ENCODE measurements around the gene BCL7C.
"Not testable (repeated sequence)": the region's sequence is repeated elsewhere in the genome, so short reads cannot be mapped to it uniquely, and the experiment has no call there.

Gene BCL7C

DNA sequence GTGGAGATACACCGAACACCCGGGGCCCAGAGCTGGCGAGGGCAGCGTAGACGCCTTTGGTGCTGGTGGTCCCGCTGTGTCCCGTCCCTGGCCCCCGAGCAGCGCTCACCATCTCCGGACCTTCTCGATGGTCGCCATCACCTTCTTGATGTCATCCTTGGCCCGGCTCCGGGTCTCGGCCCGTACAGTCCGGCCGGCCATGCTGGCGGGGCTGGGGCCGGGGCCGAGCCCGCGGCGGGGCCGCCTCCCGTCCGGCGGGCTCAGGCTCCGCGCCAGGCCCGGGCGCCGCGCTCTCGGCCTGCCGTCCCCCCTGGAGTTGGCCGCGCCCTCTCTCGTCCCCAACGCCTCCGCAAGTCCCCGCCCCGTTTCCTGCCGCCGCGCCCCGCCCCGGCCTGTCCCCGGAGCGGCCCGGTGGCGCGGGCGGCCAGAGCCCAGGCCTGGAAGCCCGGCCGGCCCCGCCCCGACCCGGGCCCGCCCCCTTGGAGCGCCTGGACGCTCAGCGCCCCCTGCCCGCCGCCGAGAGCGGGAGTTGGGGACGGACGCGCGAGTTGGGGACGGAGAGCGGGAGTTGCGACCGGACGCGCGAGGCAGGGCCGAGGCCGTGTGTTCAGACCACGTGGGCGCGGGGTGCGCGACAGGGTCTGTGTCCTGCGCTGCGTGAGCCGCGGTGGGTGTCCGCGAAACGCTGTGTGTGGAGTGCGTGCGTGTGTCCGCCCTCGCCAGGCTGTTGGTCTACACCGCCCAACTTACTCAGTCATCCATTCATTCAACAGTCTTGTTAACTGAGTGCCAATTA lies at the start of gene BCL7C:
Gene BCL7C (minus strand): TSS at position 334 of the 796 bp plus-strand sequence. CDS start 133 bp downstream, at position 201.
- DNase-seq (ENCODE audit: low read depth in 2 of 2, low spot score in 1 of 2), result peak; percentile 43 to 71

GRCh38 chr16:30942426-30942806 lies 48.5 kb upstream of the BCL7C start:
- no peak for DNase-seq (ENCODE audit: low read depth in 2 of 2, low spot score in 1 of 2)

DNA sequence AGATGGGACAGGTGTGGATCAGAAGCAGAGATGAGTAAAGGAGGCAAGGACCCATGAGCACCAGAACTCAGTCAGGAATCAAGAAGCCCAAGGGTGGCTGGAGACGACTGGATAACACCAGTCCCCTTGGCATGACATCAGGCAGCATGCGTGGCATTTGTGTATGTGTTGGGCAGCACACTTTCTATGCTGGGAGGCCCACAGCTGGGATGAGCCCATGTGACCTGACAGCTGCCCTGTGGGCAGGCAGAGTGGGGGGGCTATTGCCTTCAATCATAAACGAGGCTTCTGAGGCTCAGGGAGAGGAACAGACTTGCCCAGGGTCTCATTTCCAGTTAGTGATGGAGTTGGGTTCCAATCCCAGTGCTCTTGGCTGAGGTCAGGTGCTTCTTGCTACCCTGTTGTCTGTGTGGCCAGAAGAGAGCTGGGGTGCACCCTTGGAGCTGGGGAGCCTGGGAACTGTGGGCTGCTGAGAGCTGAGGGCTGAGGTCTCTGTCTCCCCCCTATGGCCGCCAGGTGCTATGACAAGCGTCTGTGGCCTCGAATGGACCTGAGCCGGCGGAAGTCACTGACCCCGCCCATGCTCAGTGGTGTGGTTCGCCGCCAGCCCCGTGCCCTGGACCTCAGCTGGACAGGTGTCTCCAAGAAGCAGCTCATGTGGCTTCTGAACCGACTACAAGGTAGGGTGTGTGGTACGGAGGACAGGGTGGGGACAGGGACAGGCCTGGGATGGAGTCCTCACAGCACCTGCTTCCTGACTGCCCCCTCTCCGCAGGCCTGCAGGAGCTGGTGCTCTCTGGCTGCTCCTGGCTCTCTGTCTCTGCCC lies 47.9 kb upstream of the BCL7C start:
- peak in 1 of 2 donors; percentile 24 for DNase-seq (ENCODE audit: low read depth in 2 of 2, low spot score in 1 of 2)

- not testable (repeated sequence) for DNase-seq (ENCODE audit: low read depth in 2 of 2, low spot score in 1 of 2)
These were observed 45.7 kb upstream of the BCL7C start for GRCh38 chr16:30939571-30939970.

GRCh38 chr16:30937692-30938091 lies 43.8 kb upstream of the BCL7C start:
- DNase-seq (ENCODE audit: low read depth in 2 of 2, low spot score in 1 of 2), result no peak

DNA sequence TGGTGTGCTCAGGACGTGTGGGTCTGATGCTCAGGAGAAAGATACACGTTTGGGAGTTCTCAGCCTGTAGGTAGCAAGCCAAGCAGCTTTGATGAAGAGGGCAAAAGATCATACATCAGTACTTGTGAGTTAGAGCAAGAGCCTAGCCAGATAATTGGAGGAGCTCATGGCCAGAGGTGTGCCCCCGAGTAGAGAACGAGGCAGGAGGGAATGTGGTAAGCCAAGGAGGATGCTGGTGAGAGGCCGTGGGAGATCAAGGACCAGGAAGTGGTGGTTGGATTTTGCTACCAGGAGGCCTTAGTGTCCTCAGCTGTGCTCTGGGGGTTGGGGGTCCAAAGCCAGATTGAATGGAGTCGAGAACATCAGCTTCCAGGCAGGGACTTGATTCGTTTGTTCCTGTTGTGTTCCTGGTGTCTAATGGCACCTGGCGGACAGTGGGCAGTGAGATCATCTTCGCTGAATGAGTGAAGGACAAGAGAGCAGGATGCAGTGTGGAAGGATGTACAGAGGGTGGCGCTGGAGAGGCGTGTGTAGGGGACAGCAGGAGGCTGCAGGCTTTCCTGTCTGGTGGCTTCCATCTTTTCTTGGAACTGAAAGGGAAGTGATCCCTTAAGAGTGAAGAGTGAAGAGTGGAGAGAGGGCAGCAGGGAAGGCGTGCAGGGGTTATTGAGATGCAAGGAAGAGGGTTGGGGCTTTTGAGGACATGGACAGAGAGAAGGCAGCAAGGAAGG lies 41.1 kb upstream of the BCL7C start:
- no peak for DNase-seq (ENCODE audit: low read depth in 2 of 2, low spot score in 1 of 2)

- DNase-seq (ENCODE audit: low read depth in 2 of 2, low spot score in 1 of 2), result no peak
These were observed 37.3 kb upstream of the BCL7C start for GRCh38 chr16:30931068-30931650.

GRCh38 chr16:30930160-30930571 lies 36.3 kb upstream of the BCL7C start:
- no peak for DNase-seq (ENCODE audit: low read depth in 2 of 2, low spot score in 1 of 2)

DNA sequence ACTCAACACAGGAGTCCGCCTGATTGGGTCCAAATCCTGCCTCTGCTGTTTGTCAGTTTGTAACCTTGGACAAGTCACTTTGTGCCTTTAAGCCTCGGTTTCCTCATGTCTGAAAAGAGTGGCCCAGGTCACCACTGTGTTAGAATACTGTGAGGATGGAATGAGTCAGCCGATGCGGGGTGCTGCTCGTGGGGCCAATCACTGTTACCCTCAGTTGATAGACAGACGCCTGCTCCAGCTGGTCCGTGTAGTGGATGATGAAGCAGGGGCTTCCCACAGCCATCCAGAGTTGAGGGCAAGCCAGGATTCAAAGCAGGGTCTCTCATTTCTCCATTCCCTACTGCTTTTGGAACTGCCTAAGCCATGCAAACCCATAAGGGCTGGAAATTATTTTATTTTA lies 35.3 kb upstream of the BCL7C start:
- no peak for DNase-seq (ENCODE audit: low read depth in 2 of 2, low spot score in 1 of 2)

DNA sequence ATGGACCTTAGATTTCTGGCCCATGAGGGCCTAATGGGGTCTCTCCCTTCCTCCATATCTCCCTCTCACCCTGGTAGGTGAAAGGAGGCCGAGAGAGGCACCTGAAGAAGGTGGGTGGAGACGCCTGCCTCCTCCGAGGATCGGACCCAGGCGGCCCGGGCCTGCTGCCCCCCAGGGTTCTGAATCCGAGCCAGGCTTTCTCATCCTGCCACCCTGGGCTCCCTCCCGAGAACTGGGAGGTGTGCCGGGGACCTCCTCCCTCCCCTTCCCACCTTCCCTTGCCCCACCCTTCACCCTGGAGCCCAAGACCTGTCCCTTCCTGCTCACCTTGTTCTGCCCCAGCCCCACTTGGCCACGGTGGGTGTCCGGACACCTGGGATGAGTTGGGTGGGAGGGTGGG lies 34.5 kb upstream of the BCL7C start:
- DNase-seq (ENCODE audit: low read depth in 2 of 2, low spot score in 1 of 2), result no peak

GRCh38 chr16:30927789-30928378 lies 34.0 kb upstream of the BCL7C start:
- no peak for DNase-seq (ENCODE audit: low read depth in 2 of 2, low spot score in 1 of 2)

DNA sequence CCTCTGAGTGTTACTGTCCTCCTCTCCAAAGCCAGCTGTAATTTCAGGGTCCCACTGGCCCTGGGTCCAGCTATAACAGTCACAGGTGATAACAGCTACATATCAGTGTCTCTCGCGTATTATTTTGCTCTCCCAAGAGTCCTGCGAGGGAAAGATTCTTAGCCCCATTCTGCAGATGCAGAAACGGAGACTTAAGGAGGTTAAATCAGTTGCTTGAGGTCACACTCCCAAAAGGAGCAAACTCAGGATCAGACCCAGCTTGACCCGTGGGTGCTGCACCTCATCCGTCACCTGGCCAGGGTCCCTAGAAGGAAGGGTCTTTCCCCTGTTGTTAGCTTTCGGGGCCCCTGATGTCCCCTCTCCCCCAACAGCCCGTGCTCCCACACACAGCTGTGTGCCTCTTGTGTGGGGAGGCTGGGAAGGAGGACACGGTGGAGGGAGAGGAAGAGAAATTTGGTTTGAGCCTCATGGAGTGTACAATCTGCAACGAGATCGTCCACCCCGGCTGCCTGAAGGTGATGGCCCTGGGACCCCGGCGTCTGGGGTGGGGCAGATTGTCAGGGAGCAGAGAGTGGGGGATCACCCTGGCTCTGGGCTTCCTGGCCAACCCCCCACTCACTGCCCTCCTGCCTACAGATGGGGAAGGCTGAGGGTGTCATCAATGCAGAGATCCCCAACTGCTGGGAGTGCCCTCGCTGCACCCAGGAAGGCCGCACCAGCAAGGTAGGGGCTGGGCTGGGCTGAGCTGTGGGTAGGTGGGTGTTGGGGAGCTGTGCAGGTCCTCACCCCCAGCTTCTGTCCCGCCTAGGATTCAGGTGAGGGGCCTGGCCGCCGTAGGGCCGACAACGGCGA lies 33.3 kb upstream of the BCL7C start:
- no peak for DNase-seq (ENCODE audit: low read depth in 2 of 2, low spot score in 1 of 2)

DNA sequence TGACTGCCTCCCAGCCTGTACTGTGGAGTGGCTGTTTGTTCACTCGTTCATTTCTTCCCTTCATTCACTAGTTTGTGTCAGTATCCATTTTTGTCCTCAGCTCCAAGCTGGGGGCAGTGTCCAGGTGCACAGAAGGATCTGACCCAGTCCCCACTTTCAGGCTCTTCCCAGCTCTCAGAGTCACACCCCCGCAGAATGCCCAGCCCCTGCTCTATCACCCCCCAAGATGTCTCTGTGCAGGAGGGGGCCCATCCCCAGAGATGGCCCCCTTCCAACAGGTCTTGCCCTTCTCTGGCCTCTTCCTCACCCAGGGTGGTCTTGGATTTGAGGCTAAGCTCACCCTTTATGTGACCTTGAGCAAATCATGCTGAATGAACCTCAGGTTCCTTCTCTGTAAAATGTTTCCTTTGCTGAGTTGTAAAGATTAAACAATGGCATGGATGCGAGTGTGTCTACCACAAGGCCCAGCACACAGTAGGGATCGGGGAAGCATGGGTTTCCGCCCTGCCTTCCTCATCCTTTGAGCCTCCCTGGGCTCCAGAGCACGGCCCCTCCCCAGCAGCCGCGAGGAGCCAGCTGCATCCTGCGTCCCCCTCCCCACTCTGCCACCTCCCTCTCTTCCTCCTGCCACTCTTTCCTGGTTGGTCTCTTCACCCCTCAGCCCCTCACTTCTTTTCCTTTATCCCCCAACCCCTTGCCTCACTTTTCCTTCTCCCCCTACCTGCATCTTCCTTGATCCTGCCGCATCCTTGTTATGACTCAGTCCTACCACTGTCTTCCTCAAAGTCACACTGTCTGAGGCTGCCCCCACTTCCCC lies 32.3 kb upstream of the BCL7C start:
- no peak for DNase-seq (ENCODE audit: low read depth in 2 of 2, low spot score in 1 of 2)

DNA sequence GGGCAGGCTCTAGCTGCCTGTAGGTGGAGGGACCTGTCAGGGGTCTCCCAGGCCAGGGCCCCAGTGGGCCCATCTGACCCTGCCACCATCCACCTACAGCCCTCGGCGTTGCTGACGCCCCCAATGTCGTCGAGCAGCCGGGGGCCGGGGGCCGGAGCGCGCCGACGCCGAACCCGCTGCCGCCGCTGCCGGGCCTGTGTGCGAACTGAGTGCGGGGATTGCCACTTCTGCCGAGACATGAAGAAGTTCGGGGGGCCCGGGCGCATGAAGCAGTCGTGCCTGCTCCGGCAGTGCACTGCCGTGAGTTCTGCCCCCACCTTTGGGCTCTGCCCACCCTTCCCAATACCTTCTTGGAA lies 31.7 kb upstream of the BCL7C start:
- no peak for DNase-seq (ENCODE audit: low read depth in 2 of 2, low spot score in 1 of 2)

GRCh38 chr16:30924913-30925631 lies 31.2 kb upstream of the BCL7C start:
- no peak for DNase-seq (ENCODE audit: low read depth in 2 of 2, low spot score in 1 of 2)

GRCh38 chr16:30924076-30924912 lies 30.4 kb upstream of the BCL7C start:
- DNase-seq (ENCODE audit: low read depth in 2 of 2, low spot score in 1 of 2), result no peak

DNA sequence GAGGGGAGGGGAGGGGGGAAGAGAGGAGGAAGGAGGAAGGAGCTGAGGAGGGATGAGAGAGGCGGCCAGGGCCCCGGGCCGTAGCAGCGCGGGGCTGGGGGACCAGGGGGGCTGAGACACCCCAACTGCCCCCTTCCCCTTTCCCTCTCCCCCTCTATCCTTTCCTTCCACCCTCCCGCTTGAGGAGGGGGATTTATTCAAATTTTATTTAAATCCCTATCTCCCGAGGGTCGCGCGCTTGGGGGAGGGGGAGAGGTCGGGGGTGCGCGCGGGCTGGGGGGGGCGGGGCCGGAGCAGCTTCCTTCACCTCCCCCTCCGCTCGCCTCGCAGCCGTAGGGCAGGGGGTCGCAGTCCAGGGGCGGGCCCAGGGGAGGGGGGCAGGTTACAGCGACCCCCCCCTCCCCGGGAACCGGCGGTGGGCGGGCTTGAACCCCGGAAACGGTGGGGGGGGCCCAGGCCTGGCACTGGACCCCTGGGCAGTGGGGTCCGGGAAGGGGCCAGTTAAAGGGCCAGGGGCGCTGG lies 29.7 kb upstream of the BCL7C start, which contains the start of gene FBXL19:
Gene FBXL19 (plus strand): TSS at position 19 of the 522 bp plus-strand sequence. CDS start 2,183 bp downstream, outside the sequence.
- no peak for DNase-seq (ENCODE audit: low read depth in 2 of 2, low spot score in 1 of 2)

All from stimulated activated CD8-positive, alpha-beta memory T cell treated with anti-CD3 and anti-CD28 coated beads, Interleukin-4, amount 100 ng/mL, for 4 hours (primary cell).